HG03575 (cell line): ENCODE data around the gene EPPIN.

Experiments used
- ATAC-seq: cut with Tn5 transposase; IDR thresholded peaks from one replicate; pipeline ENCODE4 v1.9.1; 2021; ENCODE audit not compliant: unreplicated experiment, insufficient number of reproducible peaks, low FRiP score; ENCODE audit errors: extremely low read depth

EPPIN gene

GRCh38 chr20:45496166-45496565, 51.0 kb downstream of the EPPIN start:
- no peak for ATAC-seq

- ATAC-seq, result no peak
Observed at GRCh38 chr20:45495501-45495941, 51.7 kb downstream of the EPPIN start.
